Muscle layer of duodenum (tissue), 2 donors: ENCODE measurements around the gene TCFL5.
A peak's percentile ranks its signal among the peaks of the same experiment; 100 is the strongest.

ENCODE experiments used
- H3K27ac ChIP-seq: one replicate; pipeline ENCODE4 v1.7.0; 2013; ENCODE audit warnings: mild to moderate bottlenecking, low read length
- H3K27me3 ChIP-seq: one replicate; pipeline ENCODE4 v1.7.0; 2013; ENCODE audit warnings: low read depth, mild to moderate bottlenecking, control low read depth, low read length
- H3K36me3 ChIP-seq, 2 donors: one replicate each; pipeline ENCODE4 v1.7.0; 2013; ENCODE audit warnings: low read length in 2 of 2, control low read depth in 1 of 2, mild to moderate bottlenecking in 1 of 2; ENCODE audit not compliant: insufficient read depth in 2 of 2, control insufficient read depth in 1 of 2
- H3K4me1 ChIP-seq, 2 donors: one replicate each; pipeline ENCODE4 v1.7.0; 2013; ENCODE audit warnings: low read length in 2 of 2, mild to moderate bottlenecking in 2 of 2, control low read depth in 1 of 2, moderate library complexity in 1 of 2; ENCODE audit not compliant: insufficient read depth in 2 of 2, control insufficient read depth in 1 of 2
- H3K4me3 ChIP-seq, 2 donors: one replicate each; pipeline ENCODE4 v1.7.0; 2013; ENCODE audit warnings: low read length in 2 of 2, low read depth in 1 of 2, mild to moderate bottlenecking in 1 of 2
- H3K9me3 ChIP-seq, 2 donors: one replicate each; pipeline ENCODE4 v1.7.0; 2013; ENCODE audit warnings: low read length in 2 of 2, control low read depth in 1 of 2, mild to moderate bottlenecking in 1 of 2; ENCODE audit not compliant: control insufficient read depth in 1 of 2
- donor health status: healthy.

Gene TCFL5

DNA sequence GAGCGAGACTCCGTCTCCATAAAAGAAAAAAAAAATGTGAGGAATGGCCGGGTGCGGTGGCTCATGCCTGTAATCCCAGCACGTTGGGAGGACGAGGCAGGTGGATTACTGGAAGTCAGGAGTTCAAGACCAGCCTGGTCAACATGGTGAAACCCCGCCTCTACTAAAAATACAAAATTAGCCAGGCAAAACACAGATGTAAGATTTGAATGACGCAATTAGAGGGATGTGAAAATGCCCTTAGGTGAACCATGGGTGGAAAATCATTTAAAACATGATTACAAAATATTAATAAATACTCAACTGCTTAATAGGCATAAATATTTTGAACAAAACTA lies 23.9 kb downstream of the TCFL5 start:
- peaks cover 2 to 3% of the 10 kb centered on the region in 2 donors for H3K4me1 ChIP-seq
- no peaks in the 10 kb centered on the region for H3K9me3 ChIP-seq
- H3K27me3 ChIP-seq, result no peaks in the 10 kb centered on the region
- H3K4me3 ChIP-seq, result no peak overlapping the region
- no peaks in the 10 kb centered on the region for H3K36me3 ChIP-seq
- H3K27ac ChIP-seq, result no peak overlapping the region

GRCh38 chr20:62836967-62837490 lies 24.6 kb downstream of the TCFL5 start:
- H3K9me3 ChIP-seq, result no peaks in the 10 kb centered on the region
- no peaks in the 10 kb centered on the region for H3K27me3 ChIP-seq
- H3K4me1 ChIP-seq, result peaks cover 4 to 9% of the 10 kb centered on the region in 2 donors
- no peak overlapping the region for H3K27ac ChIP-seq
- H3K4me3 ChIP-seq, result no peak overlapping the region
- no peaks in the 10 kb centered on the region for H3K36me3 ChIP-seq

- no peaks in the 10 kb centered on the region for H3K9me3 ChIP-seq
- no peak overlapping the region for H3K27ac ChIP-seq
- H3K4me3 ChIP-seq, result no peak overlapping the region
- peaks cover 4 to 13% of the 10 kb centered on the region in 2 donors for H3K4me1 ChIP-seq
- H3K36me3 ChIP-seq, result no peaks in the 10 kb centered on the region
- H3K27me3 ChIP-seq, result no peaks in the 10 kb centered on the region
Measured at GRCh38 chr20:62835931-62836861, 25.4 kb downstream of the TCFL5 start.

DNA sequence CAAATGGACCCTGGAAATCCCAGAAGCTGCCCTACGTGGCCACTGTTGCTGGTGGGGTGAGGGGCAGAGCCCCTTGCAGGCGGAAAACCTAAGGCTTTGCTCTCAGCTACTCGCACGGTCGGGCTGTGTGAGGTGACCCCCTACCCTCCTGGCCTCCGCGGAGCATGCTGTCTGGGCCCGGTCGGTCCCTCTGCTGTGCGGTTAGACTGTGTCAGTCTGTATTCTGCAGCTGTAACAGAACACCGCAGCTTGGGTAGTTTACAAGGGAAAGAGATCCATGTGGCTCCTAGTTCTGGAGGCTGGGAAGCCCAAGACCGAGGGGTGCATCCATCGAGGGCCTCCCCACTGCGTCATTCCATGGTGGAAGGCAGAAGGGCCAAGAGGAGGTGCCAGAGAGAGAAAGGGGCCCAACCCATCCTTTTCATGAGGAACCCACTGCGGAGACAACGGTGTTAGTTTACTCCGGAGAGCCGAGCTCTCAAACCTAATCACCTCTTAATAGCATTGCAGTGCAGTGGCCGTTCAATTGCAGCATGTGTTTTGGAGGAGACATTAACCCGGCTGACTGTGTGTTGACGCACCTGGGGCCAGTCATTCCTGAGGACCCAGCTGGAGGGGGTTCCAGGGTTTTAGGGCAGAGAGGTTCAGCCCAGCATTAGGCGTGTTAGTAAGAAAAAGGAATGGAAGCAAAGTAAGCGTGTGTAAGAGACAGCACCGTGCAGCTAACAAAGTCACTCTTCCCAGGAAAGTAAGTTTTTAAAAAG lies 26.5 kb downstream of the TCFL5 start:
- H3K9me3 ChIP-seq, result no peaks in the 10 kb centered on the region
- no peaks in the 10 kb centered on the region for H3K27me3 ChIP-seq
- no peak overlapping the region for H3K27ac ChIP-seq
- no peak overlapping the region for H3K4me3 ChIP-seq
- peaks cover 4 to 13% of the 10 kb centered on the region in 2 donors for H3K4me1 ChIP-seq
- H3K36me3 ChIP-seq, result no peaks in the 10 kb centered on the region

GRCh38 chr20:62832951-62833391 lies 28.7 kb downstream of the TCFL5 start:
- no peak overlapping the region for H3K27ac ChIP-seq
- H3K36me3 ChIP-seq, result no peaks in the 10 kb centered on the region
- H3K9me3 ChIP-seq, result no peaks in the 10 kb centered on the region
- H3K4me1 ChIP-seq, result peaks cover 4 to 13% of the 10 kb centered on the region in 2 donors
- no peak overlapping the region for H3K4me3 ChIP-seq
- no peaks in the 10 kb centered on the region for H3K27me3 ChIP-seq

DNA sequence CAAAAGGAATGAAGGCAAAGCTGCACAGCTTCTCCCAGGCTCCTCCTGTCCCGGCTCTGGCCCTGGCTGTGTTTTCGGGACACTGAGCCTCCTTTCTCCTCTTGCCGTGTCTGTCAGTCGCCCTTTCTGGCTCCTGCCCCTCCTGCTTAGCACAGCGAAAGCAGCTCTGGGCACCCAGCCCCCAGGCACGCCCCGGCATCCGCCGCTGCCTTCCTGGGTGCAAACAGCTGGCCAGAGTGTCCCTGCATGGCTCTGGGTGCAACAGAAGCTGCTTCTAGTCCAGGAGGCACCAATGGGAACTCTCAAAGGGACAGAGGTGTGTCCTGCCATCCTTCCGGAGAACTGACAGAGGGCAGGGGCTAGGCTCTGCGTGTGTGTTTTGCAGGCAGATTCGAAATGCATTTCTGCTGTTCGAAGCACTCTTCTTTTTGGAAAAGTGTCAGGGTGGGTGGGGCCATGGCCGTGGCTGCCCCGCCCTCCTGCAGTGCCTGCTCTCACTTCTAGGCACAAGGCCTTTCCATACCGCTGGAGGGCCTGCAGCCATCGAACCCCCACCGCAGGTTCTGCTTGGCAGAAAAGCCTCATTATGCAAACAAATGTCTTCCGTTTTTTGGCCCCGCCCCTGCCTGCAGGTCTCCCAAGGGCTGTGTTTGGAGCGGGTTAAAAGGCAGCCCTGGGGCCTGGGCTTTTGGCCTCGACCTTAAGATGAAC lies 29.3 kb downstream of the TCFL5 start:
- Histone ChIP-seq H3K36me3 (no peaks in the 10 kb centered on the region), H3K27ac (no peak overlapping the region), H3K4me1 (peaks cover 4 to 13% of the 10 kb centered on the region in 2 donors), H3K4me3 (peak overlapping the region in 1 of 2 donors; percentile 9), H3K9me3 (no peaks in the 10 kb centered on the region), H3K27me3 (no peaks in the 10 kb centered on the region)

DNA sequence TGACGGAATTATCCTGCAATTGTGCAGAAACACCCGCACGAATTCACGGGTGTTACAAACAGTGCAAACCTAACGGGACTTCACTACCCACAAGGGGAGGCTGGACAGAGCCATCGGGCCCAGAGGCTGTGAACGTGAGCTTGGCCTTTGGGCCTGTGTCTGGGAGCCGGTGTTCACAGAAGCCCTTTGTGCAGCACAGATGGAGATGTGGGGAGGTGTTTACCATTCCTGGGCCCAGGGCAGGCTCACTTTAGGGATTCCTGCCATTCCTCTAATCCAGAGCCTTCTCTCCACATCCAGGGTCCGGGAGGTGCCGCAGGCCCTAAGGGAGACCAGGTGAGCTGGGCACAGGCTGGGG lies 29.8 kb downstream of the TCFL5 start:
- Histone ChIP-seq H3K36me3 (no peaks in the 10 kb centered on the region), H3K4me1 (peaks cover 4 to 13% of the 10 kb centered on the region in 2 donors), H3K27me3 (no peaks in the 10 kb centered on the region), H3K27ac (no peak overlapping the region), H3K9me3 (no peaks in the 10 kb centered on the region), H3K4me3 (no peak overlapping the region)

DNA sequence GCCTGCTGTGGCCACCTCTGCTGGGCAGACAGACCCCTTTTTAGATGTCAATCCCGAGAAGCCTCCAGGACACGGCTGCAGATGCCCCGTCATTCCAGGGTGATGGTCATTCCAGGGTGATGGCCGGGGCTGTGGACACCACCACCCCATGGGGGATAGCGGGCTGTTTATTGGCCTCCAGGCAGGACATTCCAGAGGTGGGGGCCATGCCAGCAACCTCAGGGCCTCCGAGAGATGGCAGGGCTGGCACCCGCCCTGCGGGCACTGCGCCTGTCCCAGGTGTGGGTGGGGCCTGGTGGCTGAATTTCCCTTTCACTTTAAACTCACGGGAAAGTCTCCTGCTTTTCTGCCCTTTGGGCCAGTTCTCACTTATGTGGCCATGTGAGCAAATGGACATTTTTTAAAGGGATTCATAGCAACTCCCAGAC lies 30.2 kb downstream of the TCFL5 start:
- Histone ChIP-seq H3K4me1 (peaks cover 4 to 13% of the 10 kb centered on the region in 2 donors), H3K36me3 (no peaks in the 10 kb centered on the region), H3K27ac (no peak overlapping the region), H3K27me3 (no peaks in the 10 kb centered on the region), H3K4me3 (no peak overlapping the region), H3K9me3 (no peaks in the 10 kb centered on the region)

DNA sequence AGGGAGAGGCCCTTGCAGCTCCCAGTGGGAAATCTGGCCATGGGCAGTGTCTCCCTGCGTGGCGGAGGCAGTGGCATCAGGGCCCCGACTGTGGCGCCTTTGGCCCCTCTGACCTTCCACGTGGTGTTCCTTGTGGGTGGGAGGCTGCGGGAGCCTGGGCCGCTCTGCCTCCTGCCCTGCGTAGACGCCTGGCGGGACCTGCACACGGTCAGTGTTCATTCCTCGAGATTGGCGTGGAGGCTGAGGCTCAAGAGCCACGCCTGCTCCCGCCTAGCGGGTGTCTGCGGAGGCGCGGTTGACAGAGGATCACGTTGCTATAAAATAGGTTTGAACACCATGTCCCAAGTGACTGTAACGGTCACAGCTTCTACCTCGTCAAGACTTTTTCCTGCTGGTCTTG lies 30.8 kb downstream of the TCFL5 start:
- no peak overlapping the region for H3K4me3 ChIP-seq
- no peak overlapping the region for H3K27ac ChIP-seq
- H3K27me3 ChIP-seq, result no peaks in the 10 kb centered on the region
- no peaks in the 10 kb centered on the region for H3K9me3 ChIP-seq
- peaks cover 4 to 13% of the 10 kb centered on the region in 2 donors for H3K4me1 ChIP-seq
- no peaks in the 10 kb centered on the region for H3K36me3 ChIP-seq

DNA sequence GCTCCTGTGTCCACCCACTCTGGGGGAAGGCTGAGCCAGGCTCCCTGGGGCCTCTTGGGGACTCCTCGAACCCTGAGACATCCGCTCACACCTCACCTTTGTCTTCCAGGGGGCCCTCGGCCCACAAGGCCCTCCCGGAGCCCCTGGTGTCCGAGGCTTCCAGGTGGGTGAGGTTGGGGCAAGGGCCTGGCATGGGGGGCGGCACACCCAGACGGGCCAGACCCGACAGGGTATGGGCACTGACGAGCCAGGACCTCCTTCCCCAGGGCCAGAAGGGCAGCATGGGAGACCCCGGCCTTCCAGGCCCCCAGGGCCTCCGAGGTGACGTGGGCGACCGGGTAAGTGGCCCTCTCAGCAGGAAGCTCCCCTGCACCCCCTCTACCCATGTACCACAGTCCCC lies 31.4 kb downstream of the TCFL5 start:
- H3K27ac ChIP-seq, result no peak overlapping the region
- H3K9me3 ChIP-seq, result no peaks in the 10 kb centered on the region
- H3K27me3 ChIP-seq, result no peaks in the 10 kb centered on the region
- no peaks in the 10 kb centered on the region for H3K36me3 ChIP-seq
- no peak overlapping the region for H3K4me3 ChIP-seq
- H3K4me1 ChIP-seq, result peaks cover 4 to 13% of the 10 kb centered on the region in 2 donors
